GM12892 (cell line): Measurements from ENCODE around the gene LDLRAD4.

Source experiments
- POLR2A ChIP-seq: IDR thresholded peaks from 2 replicates; pipeline ENCODE4 v1.6.1; 2011; ENCODE audit warnings: low read depth, low read length, control low read depth
- POLR2AphosphoS5 ChIP-seq: IDR thresholded peaks from 2 replicates; pipeline ENCODE4 v1.6.1; 2011; ENCODE audit warnings: low read depth, low read length, control low read depth
- TAF1 ChIP-seq: IDR thresholded peaks from 2 replicates; pipeline ENCODE4 v1.6.1; 2011; ENCODE audit warnings: low read depth, mild to moderate bottlenecking, control low read depth, low read length, borderline replicate concordance

DNA sequence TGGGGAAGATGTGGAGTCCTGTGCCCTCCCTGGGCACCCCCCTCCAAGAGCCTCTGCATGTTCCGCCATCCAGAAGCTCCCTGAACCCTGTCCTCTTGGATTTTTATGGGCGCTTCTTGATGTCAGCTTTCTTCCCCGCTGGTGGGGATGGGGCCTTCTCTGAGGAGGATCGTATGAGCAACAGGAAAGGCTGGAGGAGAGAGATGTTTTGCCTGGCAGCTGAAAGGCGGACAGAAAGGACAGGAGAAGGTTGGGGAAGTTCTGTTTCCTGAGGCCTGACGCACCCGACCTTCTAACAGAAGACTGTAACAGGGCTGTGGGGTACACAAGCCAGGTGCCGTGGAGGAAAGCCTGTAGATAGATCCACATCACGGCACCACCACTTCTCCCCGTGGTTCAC is 238.8 kb downstream of the LDLRAD4 start:
- TF ChIP-seq POLR2A: no peak
- no peak for TF ChIP-seq POLR2AphosphoS5
- no peak for TF ChIP-seq TAF1
